ENCODE results near the gene SLC12A7. TPM values are rescaled to one million over a fixed set of nuclear protein-coding genes. Genes with fewer than 3 reads are reported as not detected.
A peak's percentile ranks its signal among the peaks of the same experiment; 100 is the strongest.

Gene SLC12A7
- total and polyA plus RNA-seq, 12 donors: 1.3 to 52.6 (median 24.4) TPM

DNA sequence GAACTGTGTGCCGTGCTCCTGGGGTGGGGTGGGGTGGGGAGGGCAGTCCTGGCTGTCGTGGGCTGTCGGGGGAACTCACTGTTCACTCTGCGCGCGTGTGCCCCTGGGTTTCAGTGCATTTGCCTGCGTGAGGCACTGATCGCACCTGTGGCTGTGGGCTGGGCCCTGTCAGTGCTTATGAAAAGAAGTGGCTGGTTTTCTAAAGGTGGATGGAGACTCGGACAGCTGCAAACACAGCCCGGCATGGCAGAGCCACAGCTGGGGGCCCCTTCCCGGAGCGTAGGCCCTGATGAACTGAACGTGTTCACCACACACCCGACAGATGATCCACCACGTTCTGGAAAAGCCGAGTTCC, 60.5 kb downstream of the SLC12A7 start:
- DNase-seq: no peak
- Histone ChIP-seq H3K27ac (no peak overlapping the region), H3K9me3 (replicated peaks in 1 of 3) (no peaks in the 10 kb centered on the region), H3K4me1 (replicated peaks in 1 of 2) (no peaks in the 10 kb centered on the region), H3K4me3 (no peak overlapping the region), H3K27me3 (no peaks in the 10 kb centered on the region), H3K36me3 (replicated peaks in 1 of 2) (peaks cover 0 to 20% of the 10 kb centered on the region in 2 donors)
- 79 to 93% (median 89%) methylated on average over 6 to 16 of the region's 16 CpGs for WGBS, 4 donors
- intact Hi-C loops (cut with DNase I): no loop called here
- TF ChIP-seq POLR2A (IDR thresholded peaks at IDR 0.05) (no peak), CTCF (IDR thresholded peaks at IDR 0.05) (no peak)

DNA sequence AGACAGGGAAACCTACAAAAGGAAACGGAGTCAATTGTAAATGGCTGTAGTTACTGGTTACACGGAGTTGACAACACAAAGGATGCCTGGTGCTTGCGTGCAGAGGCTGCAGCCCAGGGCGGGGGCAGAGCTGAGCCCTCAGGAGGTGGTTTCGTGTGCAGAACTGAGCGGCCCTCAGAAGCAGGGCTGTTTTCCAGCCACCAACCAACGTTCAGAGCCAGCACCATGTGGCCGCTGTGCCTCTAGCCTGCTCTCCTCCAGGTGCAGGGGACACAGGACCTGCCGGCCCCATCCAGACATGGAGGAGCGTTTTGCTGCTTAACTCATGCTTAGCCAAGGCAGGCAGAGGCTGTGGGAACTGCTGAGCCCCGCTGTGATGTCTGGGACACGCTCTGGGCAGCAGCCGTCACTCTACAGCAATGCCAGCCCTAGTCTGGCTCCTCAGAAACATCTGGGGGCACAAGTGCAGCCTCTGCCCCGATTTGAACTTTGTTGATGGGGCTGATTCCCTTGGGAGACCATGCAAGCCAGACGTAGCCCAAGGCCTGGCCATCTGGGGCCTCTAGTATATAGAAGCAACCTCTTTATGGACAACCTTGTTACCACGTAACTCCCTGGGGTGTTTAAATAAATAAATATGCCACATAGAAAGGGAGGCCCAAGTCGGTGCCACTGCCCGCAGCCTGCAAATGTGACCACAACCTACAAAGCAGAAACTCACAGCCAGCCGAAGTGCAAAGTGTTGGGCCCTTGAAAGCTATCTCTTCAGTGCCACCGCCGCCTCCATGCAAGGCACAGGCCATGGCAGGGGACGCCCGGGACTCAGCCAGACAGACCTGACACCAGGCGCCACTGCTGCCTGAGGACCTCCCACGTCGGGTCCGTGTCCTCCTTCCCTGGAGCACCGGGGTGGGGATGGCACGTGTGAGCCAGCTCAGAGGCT, 61.2 kb downstream of the SLC12A7 start:
- Histone ChIP-seq H3K27ac (no peak overlapping the region), H3K9me3 (replicated peaks in 1 of 3) (no peaks in the 10 kb centered on the region), H3K4me3 (no peak overlapping the region), H3K27me3 (no peaks in the 10 kb centered on the region), H3K4me1 (replicated peaks in 1 of 2) (no peaks in the 10 kb centered on the region), H3K36me3 (replicated peaks in 1 of 2) (peaks cover 0 to 15% of the 10 kb centered on the region in 2 donors)
- WGBS, 4 donors: 85 to 90% (median 89%) methylated on average over 16 to 29 of the region's 29 CpGs
- intact Hi-C loops (cut with DNase I): no loop called here
- no peak for TF ChIP-seq POLR2A (IDR thresholded peaks at IDR 0.05)
- no peak for TF ChIP-seq CTCF (IDR thresholded peaks at IDR 0.05)
- peak in 1 of 7 donors; percentile 72 for DNase-seq

DNA sequence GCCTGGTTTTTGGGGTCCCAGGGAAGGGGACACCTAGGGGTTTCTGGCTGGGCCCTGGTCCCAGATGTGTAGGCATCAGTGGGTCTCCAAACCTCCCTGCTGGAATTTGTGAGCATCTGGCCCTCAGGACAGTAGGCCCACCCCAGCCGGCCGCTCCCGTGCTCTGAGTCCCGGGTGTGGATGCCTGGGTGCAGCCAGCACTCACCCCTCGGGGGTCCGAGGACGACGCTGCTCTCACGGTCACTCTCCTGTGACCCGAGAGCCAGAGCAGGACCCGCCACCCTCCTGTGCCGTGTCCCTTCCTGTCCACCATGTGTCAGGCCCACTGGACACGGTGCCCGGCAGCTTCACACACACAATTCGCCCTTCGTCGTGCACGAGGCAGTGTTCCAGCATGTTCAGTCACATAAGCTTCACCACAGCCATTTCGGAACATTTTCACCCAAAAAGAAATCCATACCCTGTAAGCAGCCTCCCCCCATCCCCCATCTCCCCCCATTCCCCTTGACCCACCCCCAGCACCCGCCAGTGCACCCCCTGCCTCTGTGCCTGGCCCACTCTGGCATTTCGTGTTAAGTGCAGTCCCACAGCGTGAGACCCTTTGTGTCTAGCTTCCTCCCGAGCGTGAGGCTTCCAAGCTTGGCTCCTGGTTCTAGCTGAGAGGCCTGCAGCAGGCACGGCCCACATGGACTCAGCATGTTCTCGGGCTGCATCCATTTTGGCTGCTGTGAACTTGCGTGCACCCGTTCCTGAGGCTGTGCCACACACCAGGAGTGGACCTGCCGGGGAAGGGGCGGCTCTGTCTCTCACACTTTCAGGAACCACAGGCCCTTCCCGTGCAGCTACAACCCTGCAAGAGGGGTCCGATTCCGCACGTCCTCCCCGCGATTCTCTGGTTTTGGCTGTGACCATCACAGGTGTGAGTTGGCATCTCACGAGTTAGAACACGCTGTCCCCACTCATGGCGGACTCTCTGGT, 62.7 kb downstream of the SLC12A7 start:
- intact Hi-C loops (cut with DNase I): no loop called here
- Histone ChIP-seq H3K27ac (no peak overlapping the region), H3K4me1 (replicated peaks in 1 of 2) (no peaks in the 10 kb centered on the region), H3K4me3 (no peak overlapping the region), H3K9me3 (replicated peaks in 1 of 3) (no peaks in the 10 kb centered on the region), H3K27me3 (no peaks in the 10 kb centered on the region), H3K36me3 (replicated peaks in 1 of 2) (peaks cover 0 to 15% of the 10 kb centered on the region in 2 donors)
- no peak for DNase-seq
- 82 to 91% (median 88%) methylated on average over 19 to 39 of the region's 39 CpGs for WGBS, 4 donors
- TF ChIP-seq POLR2A (IDR thresholded peaks at IDR 0.05) (no peak), CTCF (IDR thresholded peaks at IDR 0.05) (no peak)

DNA sequence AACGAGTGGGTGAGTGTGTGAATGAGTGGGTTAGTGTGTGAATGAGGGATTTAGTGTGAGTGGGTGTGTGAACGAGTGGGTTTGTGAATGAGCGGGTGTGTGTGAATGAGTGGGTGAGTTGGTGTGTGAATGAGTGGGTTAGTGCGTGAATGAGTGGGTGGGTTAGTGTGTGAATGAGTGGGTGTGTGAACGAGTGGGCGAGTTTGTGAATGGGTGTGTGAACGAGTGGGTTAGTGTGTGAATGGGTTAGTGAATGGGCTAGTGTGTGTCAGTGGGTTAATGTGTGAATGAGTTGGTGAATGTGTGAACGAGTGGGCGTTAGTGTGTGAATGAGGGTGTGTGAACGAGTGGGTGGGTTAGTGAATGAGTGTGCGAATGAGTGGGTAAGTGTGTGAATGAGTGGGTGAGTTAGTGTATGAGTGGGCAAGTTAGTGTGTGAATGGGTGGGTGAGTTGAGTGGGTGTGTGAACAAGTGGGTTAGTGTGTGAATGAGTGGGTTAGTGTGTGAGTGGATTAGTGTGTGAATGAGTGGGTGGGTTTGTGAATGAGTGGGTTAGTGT, 63.6 kb downstream of the SLC12A7 start:
- no peak for DNase-seq
- intact Hi-C loops (cut with DNase I): no loop called here

More for the DNA sequence above, 63.6 kb downstream of the SLC12A7 start:
- no peaks in the 10 kb centered on the region for H3K27me3 ChIP-seq
- no peak overlapping the region for H3K4me3 ChIP-seq
- 81 to 87% (median 86%) methylated on average over 11 of the region's 11 CpGs for WGBS, 4 donors
- H3K36me3 ChIP-seq (replicated peaks in 1 of 2): peaks cover 0 to 15% of the 10 kb centered on the region in 2 donors
- TF ChIP-seq POLR2A (IDR thresholded peaks at IDR 0.05) (no peak), CTCF (IDR thresholded peaks at IDR 0.05) (no peak)
- no peaks in the 10 kb centered on the region for H3K4me1 ChIP-seq (replicated peaks in 1 of 2)
- no peaks in the 10 kb centered on the region for H3K9me3 ChIP-seq (replicated peaks in 1 of 3)
- H3K27ac ChIP-seq: no peak overlapping the region
